22Rv1 (cell line): ENCODE results near the gene LRRC42.
"Not testable (repeated sequence)": the region's sequence is repeated elsewhere in the genome, so short reads cannot be mapped to it uniquely, and the experiment has no call there.

Experiments used
- H3K27ac ChIP-seq: fragments of 450-650 bp; 2 replicates; pipeline ENCODE4 v1.5.1; 2017
- CTCF ChIP-seq: fragments of 450-650 bp; IDR thresholded peaks from 2 replicates; pipeline ENCODE4 v1.5.1; 2017; ENCODE audit warnings: mild to moderate bottlenecking
- ZFX ChIP-seq: fragments of 450-650 bp; IDR thresholded peaks from 2 replicates; pipeline ENCODE4 v1.6.1; 2017; ENCODE audit warnings: antibody characterized with exemption, borderline replicate concordance

LRRC42 gene

GRCh38 chr1:53982763-53983104, 36.6 kb downstream of the LRRC42 start:
- H3K27ac ChIP-seq, result no peak overlapping the region
- TF ChIP-seq ZFX (no peak), CTCF (no peak)

- TF ChIP-seq ZFX, result no peak
- no peak for TF ChIP-seq CTCF
- H3K27ac ChIP-seq, result no peak overlapping the region
Measured at GRCh38 chr1:53984726-53985125, 38.6 kb downstream of the LRRC42 start.

GRCh38 chr1:53986458-53986857, 40.3 kb downstream of the LRRC42 start:
- TF ChIP-seq CTCF (no peak), ZFX (no peak)
- no peak overlapping the region for H3K27ac ChIP-seq

GRCh38 chr1:53987880-53988279, 41.7 kb downstream of the LRRC42 start:
- TF ChIP-seq CTCF (no peak), ZFX (no peak)
- no peak overlapping the region for H3K27ac ChIP-seq

GRCh38 chr1:53992085-53992874, 46.1 kb downstream of the LRRC42 start:
- no peak for TF ChIP-seq ZFX
- TF ChIP-seq CTCF, result no peak
- H3K27ac ChIP-seq, result no peak overlapping the region

GRCh38 chr1:53994516-53994915, 48.4 kb downstream of the LRRC42 start:
- H3K27ac ChIP-seq, result not testable (repeated sequence)

GRCh38 chr1:53995683-53996082, 49.5 kb downstream of the LRRC42 start:
- H3K27ac ChIP-seq, result no peak overlapping the region
- TF ChIP-seq ZFX, result no peak

- no peak overlapping the region for H3K27ac ChIP-seq
- TF ChIP-seq ZFX (no peak), CTCF (no peak)
Measured at GRCh38 chr1:53998223-53998622, 52.1 kb downstream of the LRRC42 start.
